Dedifferentiated amniotic fluid mesenchymal stem cell (primary cell): ENCODE data around the gene DISP3.
A peak's percentile ranks its signal among the peaks of the same experiment; 100 is the strongest.

Experiments used
- DNase-seq: peaks from one replicate; pipeline ENCODE4 v3.0.0-alpha.2; 2016; ENCODE audit errors: extremely low spot score

Gene DISP3

DNA sequence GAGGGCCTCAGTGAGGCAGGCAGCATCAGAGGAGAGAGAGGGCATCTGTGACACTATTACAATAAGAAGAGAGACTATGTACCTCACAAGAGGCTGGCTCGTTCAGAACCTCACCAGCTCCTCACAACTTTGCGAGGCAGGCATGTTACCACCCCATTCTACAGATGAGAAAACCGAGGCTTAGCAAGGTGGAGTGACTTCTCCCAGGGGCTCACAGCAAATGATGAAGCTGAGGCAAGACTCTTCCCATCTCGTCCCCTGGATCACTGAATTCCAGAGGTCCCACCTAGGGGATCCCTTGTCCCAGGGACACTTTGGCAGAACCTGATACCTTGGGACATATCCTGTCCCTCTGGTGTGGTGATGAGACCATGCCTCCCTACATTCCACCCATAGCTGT, 64.4 kb downstream of the DISP3 start:
- DNase-seq = no peak

DNA sequence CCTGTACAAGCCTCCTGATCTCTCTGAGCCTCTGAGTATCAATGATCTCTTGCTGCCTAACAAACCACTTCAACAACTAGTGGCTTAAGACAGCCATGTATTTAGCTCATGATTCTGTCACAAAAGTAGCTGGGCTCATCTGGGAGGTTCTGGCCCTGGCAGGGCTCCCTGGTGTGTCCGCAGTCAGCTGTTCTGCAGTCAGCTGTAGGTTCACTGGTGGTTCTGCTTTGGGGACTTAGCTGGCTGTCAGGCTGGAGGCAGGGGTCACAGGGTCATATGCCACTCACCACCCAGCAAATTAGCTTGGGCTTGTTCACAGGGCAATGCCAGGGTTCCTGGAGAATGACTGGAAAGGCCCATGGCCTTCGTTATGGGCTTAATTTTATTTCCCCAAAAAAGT, 64.8 kb downstream of the DISP3 start:
- DNase-seq = no peak

DNA sequence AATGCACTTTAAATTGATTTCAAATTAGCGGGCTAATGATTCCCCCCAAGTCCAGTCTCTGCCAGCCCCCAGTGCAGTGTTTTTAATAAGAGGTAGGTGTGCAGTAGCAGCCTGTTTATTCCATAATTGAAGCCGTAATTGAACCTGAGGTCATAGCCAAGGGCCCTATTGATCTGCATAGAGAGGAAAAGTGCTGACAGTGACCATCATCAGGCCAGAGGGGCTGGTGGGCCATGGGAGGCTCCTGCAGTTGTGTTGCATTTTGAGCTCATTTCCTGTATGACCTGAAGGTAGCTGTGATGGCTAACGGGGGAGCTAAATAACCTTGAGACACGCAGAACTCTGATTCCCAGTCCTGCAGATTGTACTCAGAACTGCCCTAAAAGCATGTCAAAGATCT, 67.5 kb downstream of the DISP3 start:
- no peak for DNase-seq

DNA sequence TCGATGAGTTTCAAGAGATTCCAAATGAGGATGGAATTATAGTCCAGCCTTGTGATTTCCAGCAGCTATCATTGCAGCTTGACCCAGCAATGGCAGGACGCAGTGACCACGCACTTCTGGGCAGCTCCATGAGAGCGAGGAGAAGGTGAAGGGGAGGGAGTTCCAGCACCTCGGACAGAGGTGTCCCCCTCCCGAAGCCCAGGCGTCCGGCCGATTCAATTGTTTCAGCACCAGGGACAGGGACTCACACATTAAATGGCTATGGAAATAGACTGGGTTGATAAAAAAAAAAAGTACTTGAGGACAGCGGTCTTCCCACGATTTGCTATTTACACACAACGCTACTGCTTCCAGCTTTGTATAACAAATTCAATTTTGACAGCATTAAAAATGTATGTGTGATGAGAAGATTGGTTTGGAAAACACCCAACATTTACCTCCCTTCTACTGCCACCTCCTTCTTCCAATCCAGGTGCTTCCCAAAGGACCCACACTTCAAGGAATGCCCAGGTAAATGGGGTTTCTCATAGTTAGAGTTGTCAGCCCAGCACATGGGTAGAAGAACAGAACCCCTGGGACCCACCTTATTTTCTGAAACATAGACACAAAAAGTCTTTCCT, 71.8 kb downstream of the DISP3 start:
- peak; percentile 61 for DNase-seq

DNA sequence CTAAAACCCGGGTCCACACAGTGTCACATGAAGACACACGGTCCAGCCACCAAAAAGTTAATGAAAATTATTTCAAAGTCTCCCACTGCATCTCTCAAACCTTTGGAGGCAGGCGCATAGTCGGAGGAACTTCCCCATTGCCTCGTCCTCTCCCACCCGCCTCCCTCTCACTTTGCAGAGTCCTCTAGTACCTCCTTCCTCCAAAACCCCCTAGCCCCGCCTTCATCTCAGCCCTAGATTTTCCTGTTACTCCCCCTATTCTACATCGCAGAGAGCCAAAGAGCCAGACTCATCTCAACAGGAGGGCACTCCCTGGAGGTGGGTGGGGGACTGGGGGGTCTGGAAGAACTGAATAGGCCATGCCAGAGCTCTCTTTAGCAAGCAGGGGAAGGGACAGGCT, 79.3 kb downstream of the DISP3 start:
- no peak for DNase-seq

DNA sequence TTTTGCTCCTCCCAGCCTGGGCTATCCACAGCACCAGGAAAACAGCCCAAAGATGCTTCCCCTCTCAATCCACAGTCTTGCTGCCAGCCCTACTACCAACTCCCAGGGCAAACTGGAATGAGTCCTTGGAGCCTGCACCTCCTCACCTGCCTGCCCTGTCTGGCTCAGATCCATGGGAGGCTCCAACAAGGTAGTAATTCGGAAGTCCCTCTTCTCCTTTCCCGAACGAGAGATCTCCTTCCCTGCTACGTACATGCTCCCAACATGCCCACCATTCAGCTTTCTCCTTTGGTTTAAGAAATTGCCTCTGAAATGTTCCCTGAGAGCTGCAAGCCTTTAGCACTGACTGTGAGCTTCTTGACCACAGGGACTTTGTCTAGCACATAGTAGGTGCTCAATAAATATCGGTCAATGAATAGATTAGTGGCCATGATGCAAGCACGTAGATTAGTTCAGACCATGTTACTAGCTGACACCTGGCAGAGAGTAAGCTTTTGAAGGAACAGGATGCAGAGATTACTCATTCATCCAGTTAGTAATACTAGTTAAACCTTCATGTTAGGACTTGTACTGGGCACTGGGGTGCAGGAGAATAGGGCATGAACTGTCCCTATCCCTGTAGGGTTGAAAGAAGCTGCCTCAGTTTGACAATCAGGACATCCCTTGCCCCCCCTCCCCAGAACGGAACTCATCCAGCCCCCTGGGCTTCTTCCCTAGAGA, 80.1 kb downstream of the DISP3 start:
- DNase-seq = no peak

DNA sequence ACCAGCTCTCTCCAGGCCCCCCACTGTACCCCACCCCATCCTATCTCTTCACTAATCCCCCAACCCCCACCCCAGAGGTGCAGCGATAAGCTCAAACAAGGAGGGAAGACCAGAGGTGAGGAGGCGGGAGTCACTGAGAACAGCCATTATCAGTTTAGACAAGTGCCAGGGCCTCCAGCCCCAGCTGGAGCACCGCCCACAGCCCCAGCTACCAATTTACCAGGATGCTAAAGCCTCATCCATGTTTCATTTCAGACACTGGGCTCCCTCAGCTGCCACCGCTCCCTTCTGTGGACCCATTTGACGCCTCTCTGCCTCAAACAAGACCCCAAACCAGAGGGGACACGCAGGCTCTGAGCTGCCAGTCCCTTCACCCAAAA, 80.6 kb downstream of the DISP3 start:
- DNase-seq = no peak

DNA sequence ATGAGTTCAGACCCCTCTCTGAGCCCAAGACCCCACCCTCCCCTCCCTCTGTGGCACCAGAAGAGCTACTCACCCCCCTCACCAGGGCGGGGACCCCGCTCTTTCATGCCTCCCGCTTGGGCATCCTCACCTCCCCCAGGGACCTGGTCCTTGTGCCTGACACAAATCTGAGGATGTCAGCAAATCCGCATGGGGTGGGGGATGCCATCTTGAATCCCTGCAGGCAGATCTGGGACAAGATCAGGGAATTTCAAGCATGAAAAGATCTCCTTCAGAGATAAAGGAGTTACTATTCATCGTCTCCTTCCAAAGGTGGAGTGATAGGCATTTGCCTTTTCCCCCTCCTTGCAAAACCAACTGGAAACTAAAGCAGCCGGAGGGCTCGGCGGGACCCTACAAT, 81.1 kb downstream of the DISP3 start:
- DNase-seq = no peak

DNA sequence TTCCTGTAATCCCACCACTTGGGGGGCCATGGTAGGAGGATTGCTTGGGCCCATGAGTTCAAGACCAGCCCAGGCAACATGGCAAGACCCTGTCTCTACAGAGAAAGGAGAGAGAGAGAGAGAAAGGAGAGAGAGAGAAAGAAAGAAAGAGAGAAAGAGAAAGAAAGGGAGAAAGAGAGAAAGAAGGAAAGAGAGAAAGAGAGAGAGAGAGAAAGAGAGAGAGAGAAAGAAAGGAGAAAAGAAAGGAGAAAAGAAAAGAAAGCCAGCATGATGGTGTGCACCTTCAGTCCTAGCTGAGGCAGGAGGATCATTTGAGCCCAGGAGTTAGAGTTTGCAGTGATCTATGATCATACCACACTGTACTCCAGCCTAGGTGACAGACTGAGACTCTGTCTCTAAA, 82.8 kb downstream of the DISP3 start:
- no peak for DNase-seq

DNA sequence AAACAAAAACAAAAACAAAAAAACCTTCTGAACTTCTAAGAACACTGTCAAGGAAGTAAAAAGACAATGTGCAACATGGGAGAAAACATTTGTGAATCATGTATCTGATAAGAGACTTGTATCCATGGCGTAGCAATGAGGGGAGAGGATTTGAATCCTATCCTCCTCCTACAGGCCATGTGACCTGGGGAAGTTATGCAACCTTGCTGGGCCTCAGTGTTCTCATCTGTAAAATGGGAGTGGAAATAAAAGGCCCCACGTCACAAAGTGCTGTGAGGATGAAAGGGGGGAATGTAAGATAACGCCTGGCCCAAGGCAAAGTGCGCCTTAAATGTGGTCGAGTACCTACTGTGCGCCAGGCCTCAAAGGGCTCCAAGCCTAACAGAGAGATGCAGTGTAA, 83.7 kb downstream of the DISP3 start:
- DNase-seq = no peak

DNA sequence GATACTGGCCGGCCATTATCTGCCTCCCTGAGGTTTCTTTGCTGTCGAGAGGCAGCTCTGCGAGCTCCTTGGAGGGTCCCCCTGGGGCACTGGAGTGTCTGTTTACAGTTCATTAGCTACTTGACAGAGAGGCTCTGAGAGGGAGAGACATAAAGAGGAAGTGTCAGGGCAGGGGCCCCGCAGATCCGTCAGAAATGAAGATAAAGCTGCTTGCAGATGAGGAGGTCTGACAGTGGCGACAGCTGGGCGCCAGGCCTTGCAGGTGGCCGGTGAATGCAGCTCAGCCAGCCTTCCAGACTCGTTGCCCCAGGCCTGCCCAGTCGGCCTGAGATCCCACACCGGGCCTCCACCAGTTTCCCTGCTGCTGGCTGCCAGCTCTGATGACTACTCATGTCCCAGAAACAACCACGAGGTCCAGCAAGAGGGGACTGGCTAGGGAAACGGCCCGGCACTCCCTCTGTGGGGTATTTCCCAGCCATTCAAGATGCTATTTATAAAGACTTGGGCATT, 84.7 kb downstream of the DISP3 start:
- no peak for DNase-seq

DNA sequence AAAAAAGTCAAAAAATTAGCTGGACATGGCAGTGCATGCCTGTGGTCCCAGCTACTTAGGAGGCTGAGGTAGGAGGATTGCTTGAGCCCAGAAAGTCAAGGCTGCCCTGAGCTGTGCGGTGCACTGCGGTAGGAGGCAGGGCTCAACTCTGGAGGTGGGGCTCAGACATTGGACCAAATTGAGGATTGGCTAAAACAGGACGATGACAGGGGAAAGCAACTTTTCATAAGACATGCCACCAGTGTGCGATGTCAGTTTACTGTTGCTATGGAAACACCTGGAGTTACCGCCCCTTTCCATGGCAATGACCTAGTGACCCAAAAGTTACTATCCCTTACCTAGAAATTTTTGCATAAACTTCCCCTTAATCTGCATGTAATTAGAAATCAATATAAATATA, 85.3 kb downstream of the DISP3 start:
- no peak for DNase-seq

DNA sequence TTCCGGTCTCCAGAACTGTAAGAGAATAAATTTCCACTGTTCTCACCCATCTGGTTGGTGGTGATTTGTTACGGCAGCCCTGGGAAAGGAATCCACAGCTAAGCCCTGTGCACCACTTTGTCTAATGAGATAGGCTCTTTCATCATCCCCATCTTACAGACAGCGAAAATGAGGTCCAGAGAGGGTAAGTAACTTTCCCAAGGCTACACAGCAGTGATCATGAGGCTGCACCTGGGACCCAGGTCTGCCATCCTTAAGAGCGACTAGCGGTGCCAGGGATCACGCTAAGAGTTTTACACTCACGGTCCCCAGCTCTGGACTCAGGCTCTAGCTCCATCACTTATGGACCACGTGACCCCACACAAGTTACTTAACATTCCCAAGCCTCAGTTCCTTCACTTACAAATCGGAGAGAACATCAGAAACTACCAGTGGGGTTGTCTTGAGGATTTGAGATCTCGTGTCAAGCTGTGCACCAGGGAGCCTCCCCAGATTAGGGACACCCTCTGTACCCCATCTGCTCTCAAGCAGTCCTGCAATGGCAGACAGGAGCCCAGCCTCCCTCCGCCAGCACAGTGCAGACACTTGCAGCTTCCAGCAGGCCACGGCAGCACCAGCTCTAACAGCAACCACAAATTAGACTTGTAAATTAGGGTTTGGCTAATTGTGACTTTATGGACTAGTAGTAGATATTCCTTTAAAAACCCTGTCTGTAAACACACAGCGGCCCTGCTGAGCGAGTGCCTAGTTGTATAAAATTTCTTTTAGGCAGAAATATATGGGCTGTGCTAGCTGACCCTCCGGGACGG, 87.3 kb downstream of the DISP3 start:
- no peak for DNase-seq

DNA sequence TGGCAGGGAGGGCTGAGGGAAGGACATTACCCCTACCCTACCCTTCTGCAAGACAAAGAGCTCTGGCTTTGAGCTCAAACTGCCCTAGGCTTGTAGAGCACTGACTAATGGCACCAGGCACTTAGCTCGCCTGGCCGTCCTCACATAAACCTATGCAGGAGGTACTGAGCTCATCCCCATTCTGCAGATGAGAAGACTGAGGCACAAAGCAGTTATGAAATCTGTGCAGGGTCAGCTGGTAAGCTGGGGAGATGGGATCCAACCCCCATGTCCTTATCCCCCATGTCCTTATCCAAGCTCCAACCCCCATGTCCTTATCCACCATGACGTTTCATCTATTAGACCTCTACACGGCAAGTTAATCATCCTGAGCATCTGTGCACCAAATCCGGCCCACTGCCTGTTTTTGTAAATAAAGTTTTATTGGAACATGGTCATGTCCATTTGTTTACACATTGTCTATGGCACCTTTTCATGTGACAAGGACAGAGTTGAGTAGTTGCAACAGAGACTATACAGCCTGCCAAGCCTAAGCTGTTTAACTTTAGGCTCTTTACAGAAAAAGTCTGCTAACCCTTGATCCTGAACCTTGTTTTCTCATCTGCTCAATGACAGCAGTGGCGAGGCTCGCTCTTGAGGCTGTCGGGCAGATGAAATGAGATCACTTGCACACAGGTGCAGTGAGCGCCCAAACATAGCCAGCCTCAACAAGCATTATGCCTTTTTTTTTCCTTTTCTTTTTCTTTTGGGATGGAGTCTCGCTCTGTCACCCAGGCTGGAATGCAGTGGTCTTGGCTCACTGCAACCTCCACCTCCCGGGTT, 88.5 kb downstream of the DISP3 start:
- DNase-seq = no peak

DNA sequence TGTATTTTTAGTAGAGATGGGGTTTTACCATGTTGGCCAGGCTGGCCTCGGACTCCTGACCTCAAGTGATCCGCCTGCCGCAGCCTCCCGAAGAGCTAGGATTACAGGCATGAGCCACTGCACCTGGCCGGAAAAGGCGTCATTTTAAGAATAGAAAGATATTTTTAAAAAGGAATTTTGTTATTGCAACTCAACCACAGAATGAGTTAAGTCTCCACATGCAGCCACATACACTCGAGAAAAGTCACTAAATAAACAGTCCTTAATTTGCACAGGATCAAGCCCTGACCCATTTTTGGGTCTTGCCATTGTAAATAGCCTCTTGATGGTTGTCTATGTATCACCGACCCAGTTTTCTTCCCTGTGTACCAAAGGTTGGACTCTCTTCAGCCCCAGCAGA, 89.7 kb downstream of the DISP3 start:
- no peak for DNase-seq

DNA sequence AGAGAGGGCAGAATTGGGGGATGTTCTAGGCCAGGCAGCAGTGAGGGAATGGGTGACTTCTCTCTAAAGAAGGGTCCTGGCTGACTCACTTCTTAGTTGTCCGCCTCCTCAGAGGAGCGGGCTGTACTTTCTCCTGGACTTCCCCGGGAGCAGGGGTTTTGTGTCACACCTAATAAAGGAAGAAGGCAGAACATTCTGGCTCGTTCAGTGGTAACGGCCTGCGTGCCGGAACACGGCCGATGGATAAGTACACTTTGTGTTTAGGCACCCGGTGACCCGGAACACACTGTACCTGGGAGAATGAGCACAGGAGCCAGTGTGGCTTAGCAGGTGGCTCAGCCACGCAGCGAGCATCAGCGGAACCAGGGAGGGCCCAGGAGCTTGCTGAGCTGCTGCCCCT, 90.6 kb downstream of the DISP3 start:
- no peak for DNase-seq

DNA sequence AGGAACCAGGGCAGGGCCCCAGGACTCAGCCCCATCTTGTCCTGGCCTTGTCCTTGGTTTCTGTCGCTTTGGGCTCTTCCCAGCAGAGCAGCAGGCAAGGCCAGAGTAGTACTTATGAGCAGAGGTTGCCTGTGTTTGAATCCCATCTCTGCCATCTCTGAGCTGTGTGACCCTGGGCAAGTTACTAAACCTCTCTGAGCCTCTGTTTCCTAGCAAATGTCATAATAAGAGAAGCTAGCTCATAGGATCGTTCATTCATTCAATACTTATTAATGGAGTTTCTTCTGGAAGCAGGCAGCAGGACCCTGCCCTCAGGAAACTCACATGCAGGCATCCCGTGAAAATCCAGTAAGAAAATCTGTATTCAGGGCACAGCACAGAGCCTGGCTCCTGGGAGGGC, 91.0 kb downstream of the DISP3 start:
- DNase-seq = no peak

DNA sequence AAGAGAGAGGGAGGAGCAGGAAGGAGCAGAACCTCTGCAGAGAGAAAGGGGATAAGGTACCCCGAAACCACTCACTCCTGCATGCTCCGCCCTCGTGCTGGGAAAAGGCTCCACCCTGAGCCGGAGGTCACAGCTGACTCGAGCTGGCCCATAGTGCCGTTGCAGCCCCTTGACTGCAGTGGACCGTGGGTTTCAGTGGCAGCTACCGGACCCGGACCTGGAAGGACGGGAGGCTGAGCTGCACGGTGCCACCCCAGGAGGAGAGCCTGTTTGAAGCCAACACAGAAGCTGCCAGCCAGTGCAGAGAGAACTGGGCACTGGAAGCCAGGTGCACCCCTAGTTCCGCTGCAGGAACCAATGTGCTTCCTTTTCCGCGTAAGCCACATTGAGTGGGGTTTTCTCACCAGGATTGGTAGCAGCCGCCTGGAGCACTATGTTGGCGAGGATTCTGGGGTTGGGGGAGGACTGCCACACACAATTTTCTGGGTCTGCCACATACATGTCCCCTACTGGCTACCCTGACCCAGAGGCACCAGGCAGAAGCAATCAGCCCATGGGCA, 91.9 kb downstream of the DISP3 start:
- DNase-seq = no peak

DNA sequence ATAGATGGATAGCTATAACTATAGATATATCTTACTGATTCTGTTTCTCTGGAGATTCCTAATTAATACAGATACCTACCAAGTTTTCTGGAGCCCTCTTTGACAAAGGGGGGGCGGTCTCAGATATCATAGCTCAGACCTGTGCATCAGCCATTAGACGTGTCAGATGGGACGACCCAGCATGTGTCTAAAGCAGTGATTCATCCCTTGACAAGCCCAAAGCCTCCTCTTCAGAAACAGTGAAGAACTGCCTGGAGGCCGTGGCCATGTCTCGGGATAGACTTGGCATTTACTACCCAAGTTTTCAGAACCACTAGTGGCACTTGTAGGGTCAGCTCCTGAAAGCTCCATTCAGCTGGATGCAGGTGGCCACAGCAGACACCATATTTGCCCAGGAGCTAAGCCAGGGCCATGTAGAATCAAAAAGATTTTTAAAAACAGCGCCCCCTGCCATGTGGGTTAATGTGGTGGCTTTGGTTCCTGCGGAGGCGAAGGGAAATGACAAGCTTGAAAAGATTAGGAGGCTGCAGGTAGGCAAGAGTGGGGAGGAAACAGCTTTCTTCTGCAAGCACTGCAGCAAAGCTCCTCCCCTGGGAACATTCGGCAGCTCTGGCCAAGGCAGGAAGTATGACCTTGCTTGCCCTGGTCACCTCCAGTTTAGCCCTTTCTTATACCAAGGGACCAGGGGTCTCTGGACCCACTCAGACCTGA, 93.1 kb downstream of the DISP3 start:
- DNase-seq = no peak

DNA sequence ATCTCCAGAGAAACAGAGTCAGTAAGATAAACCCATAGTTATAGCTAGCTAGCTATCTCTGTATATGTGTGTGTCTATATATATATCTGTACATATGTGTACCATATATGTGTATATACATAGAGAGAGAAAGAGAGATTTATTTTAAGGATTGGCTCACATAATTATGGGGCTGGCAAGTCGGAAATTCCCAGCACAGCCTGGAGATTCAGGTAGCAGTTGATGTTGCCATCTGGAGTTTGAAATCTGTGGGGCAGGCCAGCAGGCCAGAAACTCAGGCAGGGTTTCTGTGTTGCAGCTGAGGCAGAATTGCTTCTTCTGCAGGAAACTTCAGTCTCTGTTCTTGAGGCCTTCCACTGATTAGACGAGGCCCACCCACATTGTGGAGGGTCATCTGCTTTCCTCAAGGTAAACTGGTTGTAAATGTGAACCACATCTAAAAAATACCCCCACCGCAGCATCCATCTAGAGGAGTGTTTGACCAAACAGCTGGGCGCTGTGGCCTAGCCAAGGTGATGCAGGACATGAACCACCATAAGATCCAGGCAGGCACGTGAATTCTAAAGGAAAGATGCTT, 94.2 kb downstream of the DISP3 start:
- no peak for DNase-seq

DNA sequence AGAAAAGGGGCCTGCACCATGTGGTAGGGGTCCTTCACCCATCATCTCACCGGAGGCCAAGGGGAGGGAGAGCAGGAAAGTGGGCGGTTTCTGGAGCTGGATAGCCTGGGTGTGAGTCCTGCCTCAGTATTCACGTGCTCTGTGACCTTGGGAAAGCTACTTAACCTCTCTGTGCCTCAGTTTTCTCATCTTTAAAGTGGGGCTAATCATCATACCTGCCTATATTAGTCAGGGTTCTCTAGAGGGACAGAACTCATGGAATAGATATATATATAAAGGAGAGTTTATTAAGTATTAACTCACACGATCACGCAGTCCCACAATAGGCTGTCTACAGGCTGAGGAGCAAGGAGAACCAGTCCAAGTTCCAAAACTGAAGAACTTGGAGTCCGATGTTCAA, 96.6 kb downstream of the DISP3 start:
- DNase-seq = no peak
